Measurements from ENCODE around the gene MAD1L1.
"Not testable (repeated sequence)": the region's sequence is repeated elsewhere in the genome, so short reads cannot be mapped to it uniquely, and the experiment has no call there.

The MAD1L1 gene

GRCh38 chr7:1823376-1824150 lies 409.2 kb downstream of the MAD1L1 start:
- no peak for TF ChIP-seq CTCF (conservative IDR thresholded peaks at IDR 0.05; ENCODE audit: control insufficient read depth, insufficient read depth, low read depth, low read length)
- no peak for DNase-seq (ENCODE audit: low read depth)
- H3K4me3 ChIP-seq (ENCODE audit: control insufficient read depth, low read depth, low read length): no peak overlapping the region

- DNase-seq (ENCODE audit: low read depth): no peak
- no peak overlapping the region for H3K4me3 ChIP-seq (ENCODE audit: control insufficient read depth, low read depth, low read length)
Observed at GRCh38 chr7:1819259-1819841, 413.4 kb downstream of the MAD1L1 start.

GRCh38 chr7:1818575-1819258 lies 414.0 kb downstream of the MAD1L1 start:
- H3K4me3 ChIP-seq (ENCODE audit: control insufficient read depth, low read depth, low read length): no peak overlapping the region
- no peak for DNase-seq (ENCODE audit: low read depth)
- no peak for TF ChIP-seq CTCF (conservative IDR thresholded peaks at IDR 0.05; ENCODE audit: control insufficient read depth, insufficient read depth, low read depth, low read length)

More at GRCh38 chr7:1819259-1819841, 413.4 kb downstream of the MAD1L1 start:
- no peak for TF ChIP-seq CTCF (conservative IDR thresholded peaks at IDR 0.05; ENCODE audit: control insufficient read depth, insufficient read depth, low read depth, low read length)

- no peak for TF ChIP-seq CTCF (conservative IDR thresholded peaks at IDR 0.05; ENCODE audit: control insufficient read depth, insufficient read depth, low read depth, low read length)
- no peak overlapping the region for H3K4me3 ChIP-seq (ENCODE audit: control insufficient read depth, low read depth, low read length)
- DNase-seq (ENCODE audit: low read depth): no peak
Observed at GRCh38 chr7:1817061-1817712, 415.6 kb downstream of the MAD1L1 start.

GRCh38 chr7:1816451-1816850 lies 416.3 kb downstream of the MAD1L1 start:
- H3K4me3 ChIP-seq (ENCODE audit: control insufficient read depth, low read depth, low read length); DNase-seq (ENCODE audit: low read depth): not testable (repeated sequence)

- not testable (repeated sequence) for DNase-seq (ENCODE audit: low read depth); H3K4me3 ChIP-seq (ENCODE audit: control insufficient read depth, low read depth, low read length)
Observed at GRCh38 chr7:1815551-1816281, 417.0 kb downstream of the MAD1L1 start.

GRCh38 chr7:1815051-1815481 lies 417.7 kb downstream of the MAD1L1 start:
- no peak for DNase-seq (ENCODE audit: low read depth)
- TF ChIP-seq CTCF (conservative IDR thresholded peaks at IDR 0.05; ENCODE audit: control insufficient read depth, insufficient read depth, low read depth, low read length): no peak
- H3K4me3 ChIP-seq (ENCODE audit: control insufficient read depth, low read depth, low read length): no peak overlapping the region

All from fibroblast of mammary gland (primary cell).